Measurements from ENCODE around the gene PDIA4.
"Not testable (repeated sequence)": the region's sequence is repeated elsewhere in the genome, so short reads cannot be mapped to it uniquely, and the experiment has no call there.

PDIA4 gene

GRCh38 chr7:149028346-149029109, at the start of gene PDIA4:
TSS of gene PDIA4 (minus strand) at chr7:149028505. CDS start at chr7:149028408, 97 bp downstream.
- peak; percentile 94 for DNase-seq (ENCODE audit: low spot score)

GRCh38 chr7:149077594-149077993, 49.3 kb upstream of the PDIA4 start:
- no peak for DNase-seq (ENCODE audit: low spot score)

DNA sequence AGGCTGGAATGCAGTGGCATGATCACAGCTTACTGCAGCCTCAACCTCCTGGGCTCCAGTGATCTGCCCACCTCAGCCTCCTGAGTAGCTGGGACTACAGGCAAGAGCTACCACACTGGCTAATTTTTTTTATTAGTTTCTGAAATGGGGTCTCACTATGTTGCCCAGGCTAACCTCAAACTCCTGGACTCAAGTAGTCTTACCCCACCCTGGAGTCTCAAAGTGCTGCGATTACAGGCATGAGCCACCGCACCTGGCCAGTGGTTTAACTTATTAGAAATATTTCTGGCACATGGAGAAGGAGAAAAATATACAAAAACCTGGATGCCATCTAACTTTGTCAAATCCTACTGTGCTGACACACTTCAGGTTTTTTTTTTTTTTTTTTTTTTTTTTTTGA, 47.0 kb upstream of the PDIA4 start:
- DNase-seq (ENCODE audit: low spot score) = no peak

DNA sequence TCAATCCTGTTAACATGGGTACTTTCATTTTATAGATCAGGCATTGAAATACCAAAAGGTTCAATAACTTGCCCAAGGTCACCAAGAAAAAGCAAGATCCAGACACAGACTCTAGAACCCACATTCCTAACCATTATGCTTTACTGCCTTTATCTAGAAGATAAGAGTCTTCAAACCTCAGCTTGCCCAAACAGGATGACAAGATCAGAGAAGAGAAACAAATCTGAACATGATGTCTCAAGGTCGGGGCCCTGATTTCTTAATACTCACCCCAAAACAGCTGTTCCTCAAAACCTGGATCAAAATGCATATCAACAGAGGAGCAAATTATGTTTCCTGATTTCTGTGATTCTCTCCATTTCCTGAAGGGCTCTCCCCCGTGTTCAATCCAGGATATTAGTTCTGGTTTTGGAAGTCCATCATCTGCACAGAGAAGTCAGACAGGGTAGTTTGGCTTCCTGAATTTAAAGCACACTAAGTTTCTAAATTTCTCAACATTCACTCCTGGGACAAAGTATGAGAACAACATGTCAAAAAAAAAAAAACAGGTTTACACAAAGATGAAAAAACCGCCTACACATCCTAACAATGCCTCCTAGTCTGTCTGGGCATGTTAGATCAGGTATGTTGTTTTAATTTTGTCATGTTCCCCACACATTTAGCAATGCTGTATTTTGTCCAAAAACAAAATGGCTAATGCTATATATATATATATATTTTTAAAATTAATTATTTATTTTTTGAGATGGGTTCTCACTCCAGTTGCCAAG, 46.0 kb upstream of the PDIA4 start:
- DNase-seq (ENCODE audit: low spot score) = no peak

DNA sequence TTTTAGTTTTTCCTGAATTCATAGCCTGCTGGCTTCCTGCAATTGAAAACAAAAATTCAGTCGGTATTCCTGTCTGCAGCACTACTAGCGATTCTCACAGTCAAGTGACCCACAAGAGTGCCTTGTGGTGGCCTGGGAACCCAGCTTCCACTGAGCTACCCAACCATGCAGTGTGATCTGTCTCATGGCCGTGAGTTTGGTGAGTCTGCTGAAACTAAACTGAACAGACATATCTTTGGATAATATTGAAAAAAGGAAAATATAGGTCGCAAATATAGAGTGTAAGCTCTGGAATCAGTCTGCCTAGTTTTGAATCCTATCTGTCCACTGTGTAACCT, 44.1 kb upstream of the PDIA4 start:
- DNase-seq (ENCODE audit: low spot score) = no peak

DNA sequence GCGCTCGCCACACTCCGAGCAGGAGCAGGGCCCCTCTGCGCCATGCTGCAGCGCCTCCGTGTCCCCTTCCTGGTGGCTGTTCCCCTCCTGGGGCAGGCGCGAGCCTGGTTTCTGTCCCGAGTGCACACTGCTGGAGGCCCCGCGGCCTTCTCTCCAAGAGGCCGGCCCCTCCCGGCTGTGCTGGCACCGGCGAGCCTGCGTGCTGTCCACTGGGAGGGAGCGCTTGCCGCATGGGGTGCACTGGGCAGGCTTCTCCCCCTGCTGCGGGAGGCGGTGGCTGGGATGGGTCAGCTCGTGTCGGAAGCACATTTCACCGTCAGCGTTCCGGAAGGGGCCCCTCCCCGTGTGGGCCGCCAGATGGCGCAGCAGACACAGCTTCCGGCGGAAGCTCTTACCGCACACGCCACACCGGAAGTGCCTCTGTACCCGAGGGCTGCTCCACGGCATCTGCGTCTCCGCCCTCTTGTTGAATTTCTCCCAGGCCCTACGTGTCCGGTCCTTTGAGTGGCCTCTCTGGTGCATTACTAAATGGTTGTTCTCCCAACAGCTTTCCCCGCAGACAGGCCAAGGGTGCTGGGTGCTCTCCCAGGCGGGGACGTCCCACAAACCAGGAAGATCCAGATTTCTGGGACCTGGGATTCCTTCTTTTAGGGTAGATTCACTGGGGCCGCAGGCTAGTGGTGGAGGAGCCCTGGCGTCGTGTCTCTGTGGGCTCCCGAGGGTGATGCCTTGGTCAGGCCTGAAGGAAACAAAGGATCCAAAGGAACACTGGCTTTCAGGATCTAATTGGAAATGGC, 43.5 kb upstream of the PDIA4 start:
- DNase-seq (ENCODE audit: low spot score) = peak; percentile 22

- no peak for DNase-seq (ENCODE audit: low spot score)
Observed at GRCh38 chr7:149071182-149071635, 42.9 kb upstream of the PDIA4 start.

GRCh38 chr7:149070372-149071125, 42.2 kb upstream of the PDIA4 start:
- DNase-seq (ENCODE audit: low spot score) = no peak

DNA sequence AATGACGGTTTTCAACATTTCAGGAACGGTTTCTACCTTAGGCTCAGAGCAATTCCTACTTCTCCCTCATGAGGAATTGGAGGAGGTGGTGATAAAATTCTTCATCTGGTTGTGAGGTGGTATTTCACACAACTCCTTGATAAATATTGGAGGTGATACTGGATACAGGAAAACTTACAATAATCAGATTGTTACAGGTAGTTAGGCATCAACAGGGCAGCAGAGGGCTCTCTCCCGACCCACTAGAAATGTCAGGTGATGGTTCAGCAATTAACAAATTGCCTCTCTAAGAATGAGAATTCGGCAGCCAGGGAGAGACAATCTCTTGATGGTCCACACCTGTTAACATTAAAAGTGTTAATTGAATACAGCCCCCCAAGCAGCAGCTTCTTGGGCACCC, 39.6 kb upstream of the PDIA4 start:
- DNase-seq (ENCODE audit: low spot score) = no peak

GRCh38 chr7:149063476-149063875, 35.2 kb upstream of the PDIA4 start:
- DNase-seq (ENCODE audit: low spot score) = no peak

GRCh38 chr7:149062217-149062899, 34.1 kb upstream of the PDIA4 start:
- not testable (repeated sequence) for DNase-seq (ENCODE audit: low spot score)

DNA sequence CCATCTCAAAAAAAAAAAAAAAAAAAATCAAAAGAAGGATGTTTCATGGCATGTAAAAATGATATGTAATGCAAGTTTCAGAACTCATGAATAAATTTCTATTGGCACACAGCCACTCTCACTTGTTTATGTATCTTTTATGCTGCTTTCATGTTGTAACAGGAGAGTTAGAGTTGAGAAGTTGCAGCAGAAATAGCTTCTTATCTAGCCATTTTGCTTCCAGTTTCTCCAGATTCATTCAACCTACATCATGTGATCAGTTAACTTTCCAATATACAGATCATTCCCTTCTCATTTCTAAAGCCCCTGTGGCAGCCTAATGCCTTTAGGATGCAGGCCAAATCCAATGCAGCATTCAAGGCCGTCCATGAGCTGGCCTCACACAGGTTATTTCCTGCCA, 31.9 kb upstream of the PDIA4 start:
- DNase-seq (ENCODE audit: low spot score) = no peak

DNA sequence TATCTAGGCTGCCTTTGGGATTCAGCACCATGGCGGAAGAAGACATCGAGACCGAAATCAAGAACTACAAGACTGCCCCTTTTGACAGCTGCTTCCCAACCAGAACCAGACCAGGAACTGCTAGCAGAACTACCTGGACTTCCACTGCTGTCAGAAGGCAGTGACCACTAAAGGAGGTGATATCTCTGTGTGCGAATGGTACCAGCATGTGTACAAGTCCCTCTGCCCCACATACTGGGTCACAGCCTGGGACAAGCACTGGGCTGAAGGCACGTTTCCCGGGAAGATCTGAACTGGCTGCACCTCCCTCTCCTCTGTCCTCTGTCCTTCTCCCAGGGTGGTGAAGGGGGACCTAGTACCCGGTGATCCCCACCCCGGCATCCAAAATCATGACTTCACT, 25.6 kb upstream of the PDIA4 start:
- no peak for DNase-seq (ENCODE audit: low spot score)

DNA sequence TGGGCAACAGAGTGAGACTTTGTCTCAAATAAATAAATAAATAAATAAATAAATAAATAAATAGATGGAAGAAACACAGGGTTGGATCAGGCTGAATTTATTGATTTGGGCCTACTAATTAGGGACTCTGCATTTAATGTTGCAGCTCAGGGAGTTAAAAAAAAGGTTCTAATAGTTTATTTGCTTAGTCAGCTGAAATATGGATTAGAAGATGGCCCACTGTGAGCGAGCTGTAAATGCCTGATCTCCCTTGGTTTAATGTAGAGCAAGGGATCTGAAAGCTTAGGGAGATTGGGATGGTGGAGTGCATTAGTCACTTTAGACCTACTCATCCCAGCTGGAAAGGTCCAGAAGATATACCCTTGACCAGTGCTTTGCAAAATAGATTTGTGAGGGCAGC, 25.1 kb upstream of the PDIA4 start:
- DNase-seq (ENCODE audit: low spot score) = no peak

- DNase-seq (ENCODE audit: low spot score) = no peak
Observed at GRCh38 chr7:149050941-149051340, 22.6 kb upstream of the PDIA4 start.

- no peak for DNase-seq (ENCODE audit: low spot score)
Observed at GRCh38 chr7:149048805-149049204, 20.5 kb upstream of the PDIA4 start.

GRCh38 chr7:149046416-149046815, 18.1 kb upstream of the PDIA4 start:
- DNase-seq (ENCODE audit: low spot score) = no peak

GRCh38 chr7:149043936-149044335, 15.6 kb upstream of the PDIA4 start:
- no peak for DNase-seq (ENCODE audit: low spot score)

GRCh38 chr7:149041350-149041749, 13.0 kb upstream of the PDIA4 start:
- DNase-seq (ENCODE audit: low spot score) = no peak

DNA sequence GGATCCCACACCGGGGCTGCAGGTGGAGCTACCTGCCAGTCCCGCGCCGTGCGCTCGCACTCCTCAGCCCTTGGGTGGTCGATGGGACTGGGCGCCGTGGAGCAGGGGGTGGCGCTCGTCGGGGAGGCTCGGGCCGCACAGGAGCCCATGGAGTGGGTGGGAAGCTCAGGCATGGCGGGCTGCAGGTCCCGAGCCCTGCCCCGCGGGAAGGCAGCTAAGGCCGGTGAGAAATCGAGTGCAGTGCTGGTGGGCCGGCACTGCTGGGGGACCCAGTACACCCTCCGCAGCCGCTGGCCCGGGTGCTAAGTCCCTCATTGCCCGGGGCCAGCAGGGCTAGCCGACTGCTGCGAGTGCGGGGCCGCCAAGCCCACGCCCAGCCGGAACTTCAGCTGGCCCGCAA, 10.3 kb upstream of the PDIA4 start:
- not testable (repeated sequence) for DNase-seq (ENCODE audit: low spot score)

DNA sequence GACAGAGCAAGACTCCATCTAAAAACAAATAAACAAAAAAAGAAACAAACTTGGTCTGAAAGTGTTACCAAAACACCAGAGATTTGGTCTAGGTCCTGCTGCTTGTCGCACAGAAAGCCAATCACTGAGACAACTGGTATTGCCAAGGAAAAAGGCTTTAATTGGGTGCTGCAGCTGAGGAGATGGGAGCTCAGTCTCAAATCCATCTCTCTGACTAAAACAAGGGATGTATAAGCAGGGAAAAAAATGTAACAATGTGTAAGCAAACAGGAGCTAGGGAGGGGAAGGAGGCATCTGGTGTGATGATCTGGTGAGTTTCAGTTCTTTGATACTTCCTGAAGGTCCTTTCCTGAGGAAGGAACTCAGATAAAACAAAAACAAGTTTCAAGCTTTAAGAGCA, 8.4 kb upstream of the PDIA4 start:
- DNase-seq (ENCODE audit: low spot score) = no peak
